H9 (cell line): Measurements from ENCODE around the gene TRIM39. TPM values are rescaled to one million over a fixed set of nuclear protein-coding genes. Genes with fewer than 3 reads are reported as not detected.

Experiments
- DNase-seq: peaks from one replicate; pipeline ENCODE4 v3.0.0-alpha.2; 2017
- H2AFZ ChIP-seq: one replicate; pipeline ENCODE4 v1.6.1; 2013; ENCODE audit warnings: mild to moderate bottlenecking, low read length, control low read depth, moderate library complexity
- H2AK5ac ChIP-seq: 2 replicates; pipeline ENCODE4 v1.6.1; 2013; ENCODE audit warnings: low read length, control low read depth, mixed read lengths; ENCODE audit not compliant: insufficient read length
- H2BK120ac ChIP-seq: one replicate; pipeline ENCODE4 v1.6.1; 2013; ENCODE audit warnings: low read depth, mild to moderate bottlenecking, low read length, control low read depth, inconsistent platforms; ENCODE audit not compliant: poor library complexity, severe bottlenecking
- H2BK12ac ChIP-seq: 2 replicates; pipeline ENCODE4 v1.6.1; 2013; ENCODE audit warnings: low read length, control low read depth, mixed read lengths, low read depth; ENCODE audit not compliant: insufficient read length
- H2BK15ac ChIP-seq: 2 replicates; pipeline ENCODE4 v1.6.1; 2013; ENCODE audit warnings: low read depth, low read length, control low read depth
- H2BK20ac ChIP-seq: one replicate; pipeline ENCODE4 v1.6.1; 2013; ENCODE audit warnings: low read depth, mild to moderate bottlenecking, low read length, control low read depth, inconsistent platforms; ENCODE audit not compliant: poor library complexity, severe bottlenecking
- H2BK5ac ChIP-seq: 2 replicates; pipeline ENCODE4 v1.6.1; 2013; ENCODE audit warnings: low read length, control low read depth, mixed read lengths; ENCODE audit not compliant: insufficient read length
- H3K14ac ChIP-seq: 2 replicates; pipeline ENCODE4 v1.6.1; 2013; ENCODE audit warnings: low read length, control low read depth; ENCODE audit not compliant: insufficient read depth
- H3K18ac ChIP-seq: 2 replicates; pipeline ENCODE4 v1.6.1; 2013; ENCODE audit warnings: low read depth, mild to moderate bottlenecking, mixed read lengths, low read length, control low read depth; ENCODE audit not compliant: insufficient read length
- H3K23ac ChIP-seq: 2 replicates; pipeline ENCODE4 v1.6.1; 2013; ENCODE audit warnings: low read length, control low read depth, mixed read lengths, low read depth; ENCODE audit not compliant: insufficient read length
- H3K23me2 ChIP-seq: 2 replicates; pipeline ENCODE4 v1.6.1; 2013; ENCODE audit warnings: low read depth, mild to moderate bottlenecking, mixed read lengths, low read length, control low read depth; ENCODE audit not compliant: insufficient read length, poor library complexity, severe bottlenecking
- H3K27ac ChIP-seq: 2 replicates; pipeline ENCODE4 v1.5.1; 2013; ENCODE audit warnings: low read length, control low read depth, mixed read lengths, low read depth; ENCODE audit not compliant: insufficient read length
- H3K27me3 ChIP-seq: 2 replicates; pipeline ENCODE4 v1.6.1; 2013; ENCODE audit warnings: low read length, control low read depth, inconsistent platforms; ENCODE audit not compliant: insufficient read depth
- H3K4ac ChIP-seq: 2 replicates; pipeline ENCODE4 v1.6.1; 2013; ENCODE audit warnings: low read depth, mild to moderate bottlenecking, control low read depth, inconsistent platforms, low read length, moderate library complexity
- H3K4me1 ChIP-seq: 2 replicates; pipeline ENCODE4 v1.6.1; 2013; ENCODE audit warnings: low read length, control low read depth, inconsistent platforms; ENCODE audit not compliant: insufficient read depth
- H3K4me2 ChIP-seq: 2 replicates; pipeline ENCODE4 v1.6.1; 2013; ENCODE audit warnings: low read length, control low read depth, mixed read lengths; ENCODE audit not compliant: insufficient read length, insufficient read depth
- H3K56ac ChIP-seq: 2 replicates; pipeline ENCODE4 v1.6.1; 2013; ENCODE audit warnings: low read depth, mild to moderate bottlenecking, mixed read lengths, low read length, control low read depth; ENCODE audit not compliant: insufficient read length
- H3K79me1 ChIP-seq: 2 replicates; pipeline ENCODE4 v1.6.1; 2013; ENCODE audit warnings: low read depth, mild to moderate bottlenecking, moderate library complexity, low read length, control low read depth, inconsistent platforms; ENCODE audit not compliant: insufficient read depth, poor library complexity, severe bottlenecking
- H3K79me2 ChIP-seq: 2 replicates; pipeline ENCODE4 v1.6.1; 2013; ENCODE audit warnings: low read length, control low read depth, inconsistent platforms; ENCODE audit not compliant: insufficient read depth
- H3K9ac ChIP-seq: 2 replicates; pipeline ENCODE4 v1.6.1; 2013; ENCODE audit warnings: low read length, control low read depth, mixed read lengths; ENCODE audit not compliant: insufficient read length; ENCODE audit errors: extremely low read depth
- H3K9me3 ChIP-seq: one replicate; pipeline ENCODE4 v1.6.1; 2013; ENCODE audit warnings: low read depth, low read length, inconsistent platforms; ENCODE audit not compliant: control insufficient read depth
- H3T11ph ChIP-seq: one replicate; pipeline ENCODE4 v1.6.1; 2013; ENCODE audit warnings: mild to moderate bottlenecking, low read length, control low read depth, inconsistent platforms
- H4K20me1 ChIP-seq: one replicate; pipeline ENCODE4 v1.6.1; 2013; ENCODE audit not compliant: control insufficient read depth, insufficient read length, insufficient read depth
- H4K5ac ChIP-seq: 2 replicates; pipeline ENCODE4 v1.6.1; 2013; ENCODE audit warnings: low read depth, mild to moderate bottlenecking, mixed read lengths, low read length, control low read depth; ENCODE audit not compliant: insufficient read length
- H4K8ac ChIP-seq: replicated peaks from 2 replicates; pipeline ENCODE4 v1.6.1; 2013; ENCODE audit warnings: low read length, control low read depth, mixed read lengths, low read depth; ENCODE audit not compliant: insufficient read length
- H4K91ac ChIP-seq: 2 replicates; pipeline ENCODE4 v1.6.1; 2013; ENCODE audit warnings: low read depth, mild to moderate bottlenecking, moderate library complexity, mixed read lengths, low read length, control low read depth; ENCODE audit not compliant: insufficient read length
- H3K27ac Mint-ChIP-seq, 3 experiments: 2 replicates in 2 of 3; 3 replicates in 1 of 3; pipeline ENCODE4 v1.8.0; 2020 to 2021; ENCODE audit warnings: mixed read lengths in 3 of 3, mild to moderate bottlenecking in 1 of 3, moderate library complexity in 1 of 3
- H3K27me3 Mint-ChIP-seq: 2 replicates; pipeline ENCODE4 v1.8.0; 2021; ENCODE audit warnings: low read depth, mild to moderate bottlenecking, moderate library complexity, mixed read lengths
- H3K36me3 Mint-ChIP-seq, 3 experiments: 2 replicates in 2 of 3; 3 replicates in 1 of 3; pipeline ENCODE4 v1.8.0; 2020 to 2021; ENCODE audit warnings: low read depth in 3 of 3, mixed read lengths in 3 of 3; ENCODE audit not compliant: insufficient read depth in 1 of 3
- H3K4me1 Mint-ChIP-seq, 2 experiments: 2 replicates each; pipeline ENCODE4 v1.8.0; 2020; ENCODE audit warnings: mixed read lengths in 2 of 2
- H3K4me3 Mint-ChIP-seq, 2 experiments: 2 replicates in 1 of 2; 3 replicates in 1 of 2; pipeline ENCODE4 v1.8.0; 2020 to 2021; ENCODE audit warnings: mild to moderate bottlenecking in 2 of 2, mixed read lengths in 2 of 2, moderate library complexity in 1 of 2
- H3K9me3 Mint-ChIP-seq, 2 experiments: 2 replicates in 1 of 2; 3 replicates in 1 of 2; pipeline ENCODE4 v1.8.0; 2020; ENCODE audit warnings: mild to moderate bottlenecking in 2 of 2, mixed read lengths in 2 of 2, moderate library complexity in 1 of 2
- WGBS: extraction: QIAGEN DNeasy Blood & Tissue Kit; methylation state at CpG from one replicate; pipeline ENCODE4 v1.1.7; 2013; ENCODE audit warnings: missing lambda C conversion rate, low lambda C conversion rate, mixed read lengths; ENCODE audit not compliant: insufficient read length; ENCODE audit errors: extremely low coverage; 5-methylcytosine and 5-hydroxymethylcytosine counted together
- total RNA-seq: library from RNA; stranded (reverse); gene quantifications from 2 replicates; pipeline ENCODE4 v1.2.1, GENCODE V29; 2021
- TF ChIP-seq, protein P1 (sequence below): fragments of 200-600 bp; sonication (generic); conservative IDR thresholded peaks from 3 replicates; pipeline ENCODE4 v1.8.0; 2021; ENCODE audit warnings: antibody characterized with exemption, mild to moderate bottlenecking

The TRIM39 gene
- total RNA-seq, 1 experiment from 2014 or later, result 26.2 TPM

DNA sequence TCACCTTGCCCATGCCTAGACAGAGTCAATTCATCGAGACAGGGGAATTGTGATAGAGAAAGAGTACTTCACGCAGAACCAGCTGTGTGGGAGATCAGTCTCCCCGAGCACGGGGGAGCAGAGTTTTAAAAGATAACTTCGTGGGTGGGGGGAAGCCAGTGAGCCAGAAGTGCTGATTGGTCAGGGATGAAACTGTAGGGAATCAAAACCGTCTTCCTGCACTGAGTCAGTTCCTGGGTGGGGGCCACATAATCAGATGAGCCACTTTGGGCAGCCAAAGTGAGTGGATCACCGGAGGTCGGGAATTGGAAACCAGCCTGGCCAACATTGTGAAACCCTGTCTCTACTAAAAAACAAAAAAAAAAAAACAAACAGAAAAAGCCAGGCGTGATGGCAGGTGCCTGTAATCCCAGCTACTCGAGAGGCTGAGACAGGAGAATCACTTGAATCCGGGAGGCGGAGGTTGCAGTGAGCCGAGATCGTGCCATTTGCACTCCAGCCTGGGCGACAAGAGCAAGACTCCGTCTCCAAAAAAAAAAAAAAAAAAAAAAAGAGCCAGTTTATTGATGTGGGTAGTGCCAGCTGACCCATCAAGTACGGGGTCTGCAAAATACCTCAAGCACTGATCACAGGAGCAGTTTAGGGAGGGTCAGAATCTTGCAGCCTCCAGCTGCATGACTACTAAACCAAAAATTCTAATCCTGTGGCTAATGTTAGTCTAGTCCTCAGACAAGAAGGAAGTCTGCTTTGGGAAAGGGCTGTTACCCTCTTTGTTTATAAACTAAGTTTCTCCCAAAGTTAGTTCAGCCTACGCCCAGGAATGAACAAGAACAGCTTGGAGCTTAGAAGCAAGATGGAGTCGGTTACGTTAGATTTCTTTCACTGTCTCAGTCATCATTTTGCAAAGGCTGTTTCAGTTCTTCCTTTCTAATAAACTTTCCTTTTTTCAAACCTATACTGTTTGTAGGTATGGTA, 3.9 kb upstream of the TRIM39 start:
- Mint-ChIP-seq H3K4me1 (peaks cover 69 to 78% of the 10 kb centered on the region in 2 experiments), H3K27me3 (no peaks in the 10 kb centered on the region), H3K27ac (peak overlapping the region; percentile 94 to 97 (median 97)), H3K4me3 (peak overlapping the region; percentile 51 to 71), H3K9me3 (no peaks in the 10 kb centered on the region), H3K36me3 (peaks cover 8 to 16% (median 9%) of the 10 kb centered on the region in 3 experiments; a peak in 5 of 7 replicates)
- Histone ChIP-seq H3K18ac (no peak overlapping the region), H3K4me1 (peaks cover 10% of the 10 kb centered on the region; the same call in 1 of the 2 replicates), H2BK5ac (no peak overlapping the region), H3K23me2 (peaks cover 14% of the 10 kb centered on the region), H3K27me3 (no peaks in the 10 kb centered on the region), H3T11ph (peak overlapping the region; percentile 61), H2BK20ac (no peak overlapping the region), H3K56ac (no peak overlapping the region), H2AK5ac (no peak overlapping the region), H3K27ac (no peak overlapping the region), H2BK15ac (no peak overlapping the region), H3K4ac (no peak overlapping the region; the same call in 1 of the 2 replicates), H2AFZ (no peak overlapping the region), H3K9ac (no peak overlapping the region), H3K9me3 (no peaks in the 10 kb centered on the region), H3K4me2 (peak overlapping the region; percentile 47), H4K8ac (no peak overlapping the region), H4K20me1 (no peaks in the 10 kb centered on the region), H3K14ac (no peak overlapping the region), H3K23ac (no peak overlapping the region), H3K79me2 (peaks cover 46% of the 10 kb centered on the region; the same call in 1 of the 2 replicates), H2BK12ac (no peak overlapping the region), H2BK120ac (peak overlapping the region; percentile 75), H4K5ac (no peak overlapping the region), H4K91ac (no peak overlapping the region), H3K79me1 (peaks cover 5% of the 10 kb centered on the region)
- no peak for DNase-seq
- TF ChIP-seq, protein P1, sequence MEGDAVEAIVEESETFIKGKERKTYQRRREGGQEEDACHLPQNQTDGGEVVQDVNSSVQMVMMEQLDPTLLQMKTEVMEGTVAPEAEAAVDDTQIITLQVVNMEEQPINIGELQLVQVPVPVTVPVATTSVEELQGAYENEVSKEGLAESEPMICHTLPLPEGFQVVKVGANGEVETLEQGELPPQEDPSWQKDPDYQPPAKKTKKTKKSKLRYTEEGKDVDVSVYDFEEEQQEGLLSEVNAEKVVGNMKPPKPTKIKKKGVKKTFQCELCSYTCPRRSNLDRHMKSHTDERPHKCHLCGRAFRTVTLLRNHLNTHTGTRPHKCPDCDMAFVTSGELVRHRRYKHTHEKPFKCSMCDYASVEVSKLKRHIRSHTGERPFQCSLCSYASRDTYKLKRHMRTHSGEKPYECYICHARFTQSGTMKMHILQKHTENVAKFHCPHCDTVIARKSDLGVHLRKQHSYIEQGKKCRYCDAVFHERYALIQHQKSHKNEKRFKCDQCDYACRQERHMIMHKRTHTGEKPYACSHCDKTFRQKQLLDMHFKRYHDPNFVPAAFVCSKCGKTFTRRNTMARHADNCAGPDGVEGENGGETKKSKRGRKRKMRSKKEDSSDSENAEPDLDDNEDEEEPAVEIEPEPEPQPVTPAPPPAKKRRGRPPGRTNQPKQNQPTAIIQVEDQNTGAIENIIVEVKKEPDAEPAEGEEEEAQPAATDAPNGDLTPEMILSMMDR, result no peak
- no CpG with 5 or more reads among the region's 20 CpGs for WGBS
